Effector memory CD4-positive, alpha-beta T cell (primary cell): Measurements from ENCODE around the gene NRBF2.

Experiments
- DNase-seq, 3 donors: peaks; one replicate each; pipeline ENCODE4 v3.0.0-alpha.2; 2020
- H3K27ac ChIP-seq: 2 replicates; pipeline ENCODE4 v1.7.0; 2013; ENCODE audit warnings: mild to moderate bottlenecking, low read length, moderate library complexity; ENCODE audit not compliant: insufficient read depth, poor library complexity, severe bottlenecking
- H3K27me3 ChIP-seq: replicated peaks from 2 replicates; pipeline ENCODE4 v1.7.0; 2013; ENCODE audit warnings: mild to moderate bottlenecking, low read length; ENCODE audit not compliant: insufficient read depth, control insufficient read depth, poor library complexity, severe bottlenecking
- H3K36me3 ChIP-seq: 2 replicates; pipeline ENCODE4 v1.7.0; 2013; ENCODE audit warnings: mild to moderate bottlenecking, low read length, moderate library complexity; ENCODE audit not compliant: control insufficient read depth, insufficient read depth
- H3K4me1 ChIP-seq: 2 replicates; pipeline ENCODE4 v1.7.0; 2013; ENCODE audit warnings: low read length, mild to moderate bottlenecking; ENCODE audit not compliant: control insufficient read depth, insufficient read depth, poor library complexity, severe bottlenecking
- H3K4me3 ChIP-seq: 2 replicates; pipeline ENCODE4 v1.7.0; 2013; ENCODE audit warnings: low read length, low read depth, mild to moderate bottlenecking; ENCODE audit not compliant: insufficient read depth, poor library complexity, severe bottlenecking
- H3K9me3 ChIP-seq: 2 replicates; pipeline ENCODE4 v1.7.0; 2013; ENCODE audit warnings: mild to moderate bottlenecking, low read length, moderate library complexity; ENCODE audit not compliant: control insufficient read depth

Gene NRBF2

DNA sequence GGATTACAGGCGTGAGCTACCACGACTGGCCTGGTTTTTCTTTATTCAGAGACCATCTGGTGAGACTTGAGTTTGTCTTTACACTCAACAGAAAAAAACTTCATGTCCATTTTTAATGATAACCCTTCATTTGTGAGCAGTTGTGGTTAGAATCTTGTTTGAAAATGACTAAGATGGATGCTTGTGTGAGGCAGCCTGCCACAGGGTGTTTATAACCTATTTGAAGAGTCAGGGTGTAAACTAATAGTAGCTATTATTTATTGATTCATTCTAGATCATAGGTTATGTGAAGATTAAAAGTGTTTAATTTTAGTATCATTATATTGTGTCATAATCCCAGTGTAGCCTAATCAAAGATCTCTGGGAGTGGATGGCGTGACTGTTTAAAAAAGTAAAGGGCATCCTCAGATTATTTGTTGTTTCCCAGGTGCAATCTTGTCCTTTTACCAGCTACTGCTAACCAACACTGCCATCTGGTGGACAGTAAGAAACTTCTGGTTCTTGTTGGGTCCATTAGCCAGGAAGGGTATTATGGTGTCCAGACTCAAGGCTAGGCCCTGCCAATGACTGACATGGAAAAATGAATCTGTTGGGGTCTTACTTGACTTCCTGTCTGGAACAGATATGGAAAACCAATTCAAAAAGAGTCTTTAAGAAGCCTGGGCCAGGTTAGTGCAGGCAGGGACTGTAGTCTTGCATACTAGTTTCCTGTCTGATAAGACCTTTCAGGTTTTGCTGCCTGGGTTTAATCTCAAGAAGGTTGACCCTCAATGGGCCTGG lies 24.9 kb downstream of the NRBF2 start:
- Histone ChIP-seq H3K27ac (no peak overlapping the region), H3K4me1 (no peaks in the 10 kb centered on the region), H3K9me3 (no peaks in the 10 kb centered on the region), H3K4me3 (no peak overlapping the region), H3K36me3 (peaks cover 8% of the 10 kb centered on the region), H3K27me3 (no peaks in the 10 kb centered on the region)
- peak; percentile 5 to 33 (median 10) for DNase-seq

DNA sequence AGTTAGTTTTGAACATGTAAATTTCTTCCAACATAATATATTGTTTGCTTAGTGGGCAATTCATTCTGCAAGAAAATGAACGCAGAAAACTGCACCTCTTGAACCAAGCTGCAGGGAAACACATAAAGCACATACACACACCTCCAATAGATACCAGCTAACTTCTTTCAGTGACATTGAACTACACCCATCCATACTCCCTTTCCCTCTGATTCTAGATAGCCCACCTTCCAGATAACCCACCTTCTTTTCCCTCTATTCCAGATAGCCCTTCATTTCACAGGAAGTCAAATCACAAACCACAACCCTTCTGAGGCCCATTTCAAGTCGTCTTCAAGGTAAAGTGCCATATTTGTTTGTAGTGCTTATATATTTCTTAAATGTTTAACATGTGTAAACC lies 28.5 kb downstream of the NRBF2 start:
- H3K27me3 ChIP-seq: no peaks in the 10 kb centered on the region

DNA sequence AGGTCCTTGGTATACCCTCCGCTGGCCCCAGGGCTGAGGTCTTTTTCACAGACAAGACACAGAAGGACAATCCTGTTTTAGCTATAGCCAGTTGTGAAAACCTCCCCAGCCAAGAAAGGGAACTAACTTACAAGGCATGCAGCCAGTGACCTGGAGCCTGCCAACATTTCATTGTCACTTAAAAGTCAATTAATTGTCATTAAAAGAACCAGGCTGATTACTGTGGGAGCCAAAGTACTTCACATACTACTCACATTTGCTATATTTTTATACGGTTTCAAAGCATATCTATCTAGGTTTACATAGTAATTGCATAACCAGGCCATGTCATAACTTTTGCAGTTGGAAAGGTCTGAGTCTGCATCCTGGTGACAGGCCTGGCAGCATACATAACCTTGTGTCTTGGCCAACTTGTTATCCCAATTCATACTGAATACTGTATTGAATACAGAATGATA lies 31.1 kb downstream of the NRBF2 start:
- H3K36me3 ChIP-seq: peaks cover 12% of the 10 kb centered on the region
- H3K4me1 ChIP-seq: no peaks in the 10 kb centered on the region
- H3K9me3 ChIP-seq: no peaks in the 10 kb centered on the region
- H3K27ac ChIP-seq: no peak overlapping the region
- no peaks in the 10 kb centered on the region for H3K27me3 ChIP-seq
- no peak overlapping the region for H3K4me3 ChIP-seq
- DNase-seq: no peak

More for the DNA sequence above, 28.5 kb downstream of the NRBF2 start:
- no peaks in the 10 kb centered on the region for H3K4me1 ChIP-seq
- peaks cover 4% of the 10 kb centered on the region for H3K36me3 ChIP-seq
- no peak overlapping the region for H3K27ac ChIP-seq
- no peak overlapping the region for H3K4me3 ChIP-seq
- H3K9me3 ChIP-seq: no peaks in the 10 kb centered on the region
- no peak for DNase-seq

DNA sequence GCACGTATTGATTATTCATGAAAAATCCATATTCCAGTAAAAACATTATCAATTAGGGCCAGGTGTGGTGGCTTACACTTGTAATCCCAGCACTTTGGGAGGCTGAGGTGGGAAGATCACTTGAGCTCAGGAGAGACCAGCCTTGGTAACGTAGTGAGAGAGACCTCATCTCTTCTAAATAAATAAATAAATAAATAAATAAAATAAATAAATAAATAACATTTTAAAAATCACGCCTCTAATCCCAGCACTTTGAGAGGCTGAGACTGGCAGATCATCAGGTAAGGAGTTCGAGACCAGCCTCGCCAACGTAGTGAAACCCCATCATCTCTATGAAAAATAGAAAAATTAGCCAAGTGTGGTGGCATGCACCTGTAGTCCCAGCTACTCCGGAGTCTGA lies 32.1 kb downstream of the NRBF2 start:
- DNase-seq: no peak
- Histone ChIP-seq H3K9me3 (no peaks in the 10 kb centered on the region), H3K27ac (no peak overlapping the region), H3K36me3 (peaks cover 14% of the 10 kb centered on the region), H3K4me1 (no peaks in the 10 kb centered on the region), H3K4me3 (no peak overlapping the region), H3K27me3 (no peaks in the 10 kb centered on the region)

DNA sequence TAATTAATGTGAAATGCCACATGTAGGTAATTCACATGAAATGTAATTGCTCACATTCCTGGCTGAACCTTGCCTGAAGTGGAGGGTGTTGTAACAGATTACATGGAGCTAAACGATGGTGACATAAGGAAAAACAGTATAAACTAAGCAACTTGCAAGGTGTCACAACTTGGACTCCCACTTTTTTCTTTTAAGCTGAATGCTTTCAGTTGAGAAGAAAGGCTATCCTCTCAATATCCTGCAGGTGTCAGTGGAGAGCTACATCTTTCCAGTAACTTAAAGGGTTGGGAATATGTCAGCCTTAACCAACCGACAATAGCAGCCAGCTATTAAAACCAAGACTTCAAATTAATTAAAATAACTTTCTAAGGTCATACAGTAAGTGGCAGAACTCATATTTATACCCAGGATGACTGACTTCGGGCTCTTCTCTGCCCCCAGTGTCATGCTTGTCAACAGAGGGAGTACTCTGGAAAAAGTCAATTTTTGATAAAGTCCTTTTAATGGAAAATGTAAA lies 33.7 kb downstream of the NRBF2 start:
- Histone ChIP-seq H3K36me3 (peaks cover 20% of the 10 kb centered on the region), H3K27ac (no peak overlapping the region), H3K4me3 (no peak overlapping the region), H3K4me1 (no peaks in the 10 kb centered on the region), H3K9me3 (no peaks in the 10 kb centered on the region), H3K27me3 (no peaks in the 10 kb centered on the region)
- DNase-seq: no peak

DNA sequence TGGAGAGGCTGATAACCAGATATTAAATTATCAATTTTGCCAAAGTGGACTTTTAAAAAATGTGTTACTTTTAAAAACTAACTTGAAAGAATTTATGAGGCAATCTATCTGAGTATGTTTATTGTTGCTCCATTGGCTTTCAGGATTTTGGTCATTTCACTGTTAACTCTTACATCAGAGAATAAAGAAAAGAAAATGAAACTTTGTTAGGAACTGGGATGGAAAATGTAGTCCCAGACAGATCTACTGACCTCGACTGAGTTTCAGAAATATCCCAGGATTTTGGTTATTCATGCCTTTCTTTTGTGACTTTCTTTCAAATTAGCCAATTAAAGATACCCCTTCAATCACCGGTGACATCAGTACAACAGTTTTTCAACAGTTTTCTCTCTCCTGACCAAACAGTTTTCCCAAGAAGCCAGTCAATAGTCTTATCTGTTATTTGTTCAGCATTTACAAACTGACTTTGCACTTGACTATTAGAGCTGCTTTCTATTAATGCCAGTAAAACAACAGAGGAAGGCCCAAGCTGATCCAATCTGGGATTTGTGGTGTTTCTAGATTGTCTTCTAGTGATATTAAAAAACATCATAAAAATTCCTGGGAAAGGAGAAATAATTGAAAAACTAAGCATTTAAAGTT lies 35.8 kb downstream of the NRBF2 start:
- H3K4me3 ChIP-seq: no peak overlapping the region
- no peak overlapping the region for H3K27ac ChIP-seq
- no peaks in the 10 kb centered on the region for H3K9me3 ChIP-seq
- DNase-seq: no peak
- no peaks in the 10 kb centered on the region for H3K27me3 ChIP-seq
- no peaks in the 10 kb centered on the region for H3K4me1 ChIP-seq
- peaks cover 30% of the 10 kb centered on the region for H3K36me3 ChIP-seq

DNA sequence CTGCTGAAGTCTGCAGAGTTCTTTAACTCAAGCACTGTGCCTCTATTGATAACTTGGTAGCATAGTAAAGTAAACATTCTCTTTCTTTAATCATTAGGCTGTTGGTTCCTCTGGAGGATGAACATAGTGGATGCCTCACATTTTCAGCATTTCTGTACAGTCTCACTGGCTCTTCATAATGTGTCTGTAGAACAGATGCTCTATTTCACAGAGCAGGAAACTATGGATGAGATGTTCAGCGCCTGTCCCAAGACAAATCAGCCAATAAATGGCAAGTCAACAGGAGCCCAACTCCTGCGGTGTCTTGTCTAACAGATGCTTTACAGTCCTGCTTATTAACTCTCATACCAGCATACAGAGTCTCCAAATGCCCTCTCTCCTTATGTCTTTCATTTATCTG lies 36.5 kb downstream of the NRBF2 start:
- Histone ChIP-seq H3K27me3 (no peaks in the 10 kb centered on the region), H3K27ac (no peak overlapping the region), H3K4me3 (no peak overlapping the region), H3K36me3 (peaks cover 30% of the 10 kb centered on the region), H3K9me3 (no peaks in the 10 kb centered on the region), H3K4me1 (no peaks in the 10 kb centered on the region)
- no peak for DNase-seq

DNA sequence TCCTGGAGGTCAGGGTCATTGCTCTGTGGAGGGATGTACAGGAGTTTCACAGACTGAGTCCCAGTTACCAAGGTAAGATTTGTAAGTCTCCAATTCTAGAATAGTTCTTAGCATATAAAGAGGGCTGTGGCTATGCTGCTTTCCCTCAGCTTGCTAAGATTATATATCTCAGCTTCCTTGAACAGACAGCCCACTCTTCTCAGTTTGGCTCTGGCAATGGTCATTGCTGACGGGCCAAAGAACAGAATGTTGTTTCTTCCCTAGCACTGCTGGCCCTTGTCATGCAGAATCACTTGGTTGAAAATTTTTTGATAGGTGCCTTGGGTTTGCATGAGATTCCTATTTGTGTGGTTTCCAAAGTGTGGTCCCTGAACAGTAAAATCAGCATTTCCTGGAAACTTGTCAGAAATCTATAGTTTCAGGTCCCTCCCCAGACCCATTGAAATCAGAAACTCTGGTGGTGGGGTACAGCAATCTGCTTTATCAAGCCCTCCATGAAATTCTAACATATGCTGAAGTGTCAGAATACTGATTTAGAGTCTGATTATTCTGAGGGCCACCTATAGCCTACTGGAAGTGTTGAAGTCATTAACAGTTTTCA lies 38.2 kb downstream of the NRBF2 start:
- no peak overlapping the region for H3K27ac ChIP-seq
- H3K27me3 ChIP-seq: no peaks in the 10 kb centered on the region
- H3K4me1 ChIP-seq: no peaks in the 10 kb centered on the region
- H3K4me3 ChIP-seq: no peak overlapping the region
- H3K9me3 ChIP-seq: no peaks in the 10 kb centered on the region
- no peak for DNase-seq
- peaks cover 26% of the 10 kb centered on the region for H3K36me3 ChIP-seq

DNA sequence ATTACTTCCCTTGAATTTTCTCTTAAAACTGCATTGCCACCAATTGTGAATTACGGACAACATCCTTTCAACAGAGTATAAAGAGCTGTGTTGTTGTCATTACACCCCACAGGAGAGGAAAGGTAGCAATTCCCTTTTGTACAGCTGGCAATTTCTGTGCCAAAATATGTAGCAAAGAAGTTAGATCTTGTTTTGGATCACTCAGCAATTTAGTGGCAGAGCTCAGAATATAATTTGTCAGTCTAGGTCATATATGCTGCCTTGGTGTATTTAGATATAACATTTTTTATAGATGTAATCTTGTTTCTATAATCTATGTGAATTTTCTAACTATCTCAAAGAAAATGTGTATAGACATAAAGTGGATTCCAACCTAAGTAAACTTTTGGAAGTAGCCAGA lies 38.8 kb downstream of the NRBF2 start:
- Histone ChIP-seq H3K36me3 (peaks cover 27% of the 10 kb centered on the region), H3K4me1 (no peaks in the 10 kb centered on the region), H3K27ac (no peak overlapping the region), H3K27me3 (no peaks in the 10 kb centered on the region), H3K9me3 (no peaks in the 10 kb centered on the region), H3K4me3 (no peak overlapping the region)
- DNase-seq: no peak
